ENCODE measurements around the gene HPSE.

GRCh38 chr4:83334425-83335241, at the start of gene HPSE:
- no peak for TF ChIP-seq CTCF (IDR thresholded peaks at IDR 0.05 in 4 of 5, conservative IDR thresholded peaks at IDR 0.05 in 1 of 5)
- peak in 1 of 2 donors; percentile 22 for TF ChIP-seq POLR2A (IDR thresholded peaks at IDR 0.05)
